ENCODE results near the gene BBS9.

BBS9 gene

DNA sequence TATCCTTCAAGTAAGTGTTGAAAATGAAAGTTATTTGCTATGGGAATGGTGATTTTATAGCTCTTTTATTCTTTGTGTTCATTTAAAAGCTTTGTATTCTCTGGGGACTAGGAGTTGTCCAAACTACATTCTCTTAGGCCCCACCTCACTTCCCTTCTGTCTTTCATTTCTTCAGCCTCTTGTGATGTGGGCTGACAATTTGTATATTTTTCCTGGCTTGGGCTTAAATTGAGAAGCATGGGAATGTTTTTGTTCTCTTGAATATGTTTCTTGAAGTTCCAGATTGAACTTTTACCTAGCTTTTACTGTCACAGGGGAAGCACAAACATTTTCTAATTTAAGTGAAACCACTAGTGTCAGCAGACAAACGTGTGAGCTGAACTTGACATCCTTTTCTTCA is 27.9 kb downstream of the BBS9 start:
- no peaks in the 10 kb centered on the region for H3K27me3 ChIP-seq (ENCODE audit: insufficient read depth, low read depth)
- H3K27ac ChIP-seq, result no peak overlapping the region
- H3K4me2 ChIP-seq, result peak overlapping the region; percentile 50
- H2AFZ ChIP-seq (ENCODE audit: low read depth), result no peak overlapping the region
- H3K4me1 ChIP-seq (ENCODE audit: low read depth, poor library complexity, severe bottlenecking), result peaks cover 39% of the 10 kb centered on the region
- no peak overlapping the region for H3K9ac ChIP-seq
- no peaks in the 10 kb centered on the region for H4K20me1 ChIP-seq (ENCODE audit: insufficient read depth)
- TF ChIP-seq, protein P1, sequence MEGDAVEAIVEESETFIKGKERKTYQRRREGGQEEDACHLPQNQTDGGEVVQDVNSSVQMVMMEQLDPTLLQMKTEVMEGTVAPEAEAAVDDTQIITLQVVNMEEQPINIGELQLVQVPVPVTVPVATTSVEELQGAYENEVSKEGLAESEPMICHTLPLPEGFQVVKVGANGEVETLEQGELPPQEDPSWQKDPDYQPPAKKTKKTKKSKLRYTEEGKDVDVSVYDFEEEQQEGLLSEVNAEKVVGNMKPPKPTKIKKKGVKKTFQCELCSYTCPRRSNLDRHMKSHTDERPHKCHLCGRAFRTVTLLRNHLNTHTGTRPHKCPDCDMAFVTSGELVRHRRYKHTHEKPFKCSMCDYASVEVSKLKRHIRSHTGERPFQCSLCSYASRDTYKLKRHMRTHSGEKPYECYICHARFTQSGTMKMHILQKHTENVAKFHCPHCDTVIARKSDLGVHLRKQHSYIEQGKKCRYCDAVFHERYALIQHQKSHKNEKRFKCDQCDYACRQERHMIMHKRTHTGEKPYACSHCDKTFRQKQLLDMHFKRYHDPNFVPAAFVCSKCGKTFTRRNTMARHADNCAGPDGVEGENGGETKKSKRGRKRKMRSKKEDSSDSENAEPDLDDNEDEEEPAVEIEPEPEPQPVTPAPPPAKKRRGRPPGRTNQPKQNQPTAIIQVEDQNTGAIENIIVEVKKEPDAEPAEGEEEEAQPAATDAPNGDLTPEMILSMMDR (conservative IDR thresholded peaks at IDR 0.05; ENCODE audit: low read depth, low read length), result no peak
- H3K36me3 ChIP-seq (ENCODE audit: insufficient read depth), result no peaks in the 10 kb centered on the region
- no peaks in the 10 kb centered on the region for H3K79me2 ChIP-seq (ENCODE audit: insufficient read depth, low read depth)
- no peak overlapping the region for H3K4me3 ChIP-seq (IDR thresholded peaks at IDR 0.05; ENCODE audit: insufficient read depth, low read depth, low read length)

DNA sequence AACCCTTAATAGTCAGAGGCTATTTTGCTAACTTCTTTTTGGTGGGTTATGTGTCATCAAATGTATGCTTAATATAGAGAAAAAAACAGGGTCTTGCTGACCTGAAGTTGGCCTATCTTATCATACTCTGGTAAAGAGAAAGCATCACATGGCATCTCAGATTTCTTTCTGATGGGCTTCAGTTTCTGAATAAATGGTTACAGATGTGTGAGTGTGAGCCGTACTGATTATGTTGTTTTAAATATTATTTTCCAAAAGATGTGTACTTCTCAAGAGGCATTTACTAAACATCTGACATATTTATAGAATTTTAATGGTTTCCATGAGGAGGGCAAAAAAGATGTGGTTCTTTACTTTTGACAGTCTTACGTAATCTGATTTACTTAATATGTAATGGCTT is 28.4 kb downstream of the BBS9 start:
- TF ChIP-seq, protein P1 (conservative IDR thresholded peaks at IDR 0.05; ENCODE audit: low read depth, low read length), result no peak
- no peak overlapping the region for H3K27ac ChIP-seq
- no peaks in the 10 kb centered on the region for H3K27me3 ChIP-seq (ENCODE audit: insufficient read depth, low read depth)
- H3K9ac ChIP-seq, result no peak overlapping the region
- H3K36me3 ChIP-seq (ENCODE audit: insufficient read depth), result no peaks in the 10 kb centered on the region
- peaks cover 39% of the 10 kb centered on the region for H3K4me1 ChIP-seq (ENCODE audit: low read depth, poor library complexity, severe bottlenecking)
- no peaks in the 10 kb centered on the region for H3K79me2 ChIP-seq (ENCODE audit: insufficient read depth, low read depth)
- no peak overlapping the region for H3K4me3 ChIP-seq (IDR thresholded peaks at IDR 0.05; ENCODE audit: insufficient read depth, low read depth, low read length)
- peak overlapping the region; percentile 50 for H3K4me2 ChIP-seq
- H4K20me1 ChIP-seq (ENCODE audit: insufficient read depth), result no peaks in the 10 kb centered on the region
- H2AFZ ChIP-seq (ENCODE audit: low read depth), result no peak overlapping the region

DNA sequence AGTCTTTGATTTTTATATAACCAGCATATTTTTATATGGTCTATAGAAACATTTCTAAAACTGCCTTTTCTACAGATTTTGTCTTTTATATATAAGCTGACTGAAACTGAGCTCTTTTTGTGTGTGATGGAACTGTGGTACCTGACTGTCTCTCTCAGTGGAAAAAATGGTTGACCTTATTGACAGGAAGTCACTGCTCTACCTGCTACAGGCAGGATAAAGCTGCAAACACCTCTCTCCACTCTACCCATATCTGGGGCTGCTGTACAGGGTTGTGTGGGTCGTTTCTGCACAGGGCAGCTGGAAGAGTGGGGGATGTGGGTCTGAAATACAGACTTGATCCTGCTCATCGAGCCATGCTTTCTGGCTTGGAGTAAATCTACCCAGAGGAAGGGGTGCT is 48.5 kb downstream of the BBS9 start:
- Histone ChIP-seq H3K4me3 (IDR thresholded peaks at IDR 0.05; ENCODE audit: insufficient read depth, low read depth, low read length) (no peak overlapping the region), H3K9ac (no peak overlapping the region), H3K4me2 (no peak overlapping the region), H3K27ac (no peak overlapping the region), H3K36me3 (ENCODE audit: insufficient read depth) (no peaks in the 10 kb centered on the region; the same call in 1 of the 2 replicates), H2AFZ (ENCODE audit: low read depth) (no peak overlapping the region), H4K20me1 (ENCODE audit: insufficient read depth) (no peaks in the 10 kb centered on the region), H3K79me2 (ENCODE audit: insufficient read depth, low read depth) (no peaks in the 10 kb centered on the region), H3K4me1 (ENCODE audit: low read depth, poor library complexity, severe bottlenecking) (no peaks in the 10 kb centered on the region), H3K27me3 (ENCODE audit: insufficient read depth, low read depth) (no peaks in the 10 kb centered on the region)
- TF ChIP-seq, protein P1 (conservative IDR thresholded peaks at IDR 0.05; ENCODE audit: low read depth, low read length), result no peak

DNA sequence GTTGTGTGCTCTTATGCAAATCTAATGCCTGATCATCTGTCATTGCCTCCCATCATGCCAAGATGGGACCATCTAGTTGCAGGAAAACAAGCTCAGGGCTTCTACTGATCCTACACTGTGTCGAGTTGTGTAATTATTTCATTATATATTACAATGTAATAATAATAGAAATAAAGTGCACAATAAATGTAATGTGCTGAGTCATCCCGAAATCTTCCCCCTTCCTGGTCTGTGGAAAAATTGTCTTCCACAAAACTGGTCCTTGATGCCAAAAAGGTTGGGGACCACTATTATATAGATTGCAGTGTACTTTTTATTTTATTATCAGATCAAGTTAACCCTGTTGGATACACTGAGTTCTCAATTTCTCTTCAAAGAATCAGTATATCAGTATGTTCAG is 50.2 kb downstream of the BBS9 start:
- Histone ChIP-seq H4K20me1 (ENCODE audit: insufficient read depth) (no peaks in the 10 kb centered on the region), H3K4me2 (no peak overlapping the region), H2AFZ (ENCODE audit: low read depth) (no peak overlapping the region), H3K79me2 (ENCODE audit: insufficient read depth, low read depth) (no peaks in the 10 kb centered on the region), H3K27me3 (ENCODE audit: insufficient read depth, low read depth) (no peaks in the 10 kb centered on the region), H3K4me1 (ENCODE audit: low read depth, poor library complexity, severe bottlenecking) (no peaks in the 10 kb centered on the region), H3K36me3 (ENCODE audit: insufficient read depth) (no peaks in the 10 kb centered on the region; the same call in 1 of the 2 replicates), H3K9ac (no peak overlapping the region), H3K4me3 (IDR thresholded peaks at IDR 0.05; ENCODE audit: insufficient read depth, low read depth, low read length) (no peak overlapping the region), H3K27ac (no peak overlapping the region)
- TF ChIP-seq, protein P1 (conservative IDR thresholded peaks at IDR 0.05; ENCODE audit: low read depth, low read length), result no peak

Measured in KMS-11 (cell line).